Measurements from ENCODE around the gene RNF5. TPM values are rescaled to one million over a fixed set of nuclear protein-coding genes. Genes with fewer than 3 reads are reported as not detected.
A peak's percentile ranks its signal among the peaks of the same experiment; 100 is the strongest.

RNF5 gene
- total and polyA plus RNA-seq, 9 of the 15 experiments (the other 6 are each of a cell fraction or from before 2014, with no cell fraction given), result 62.2 to 245 (median 129) TPM

DNA sequence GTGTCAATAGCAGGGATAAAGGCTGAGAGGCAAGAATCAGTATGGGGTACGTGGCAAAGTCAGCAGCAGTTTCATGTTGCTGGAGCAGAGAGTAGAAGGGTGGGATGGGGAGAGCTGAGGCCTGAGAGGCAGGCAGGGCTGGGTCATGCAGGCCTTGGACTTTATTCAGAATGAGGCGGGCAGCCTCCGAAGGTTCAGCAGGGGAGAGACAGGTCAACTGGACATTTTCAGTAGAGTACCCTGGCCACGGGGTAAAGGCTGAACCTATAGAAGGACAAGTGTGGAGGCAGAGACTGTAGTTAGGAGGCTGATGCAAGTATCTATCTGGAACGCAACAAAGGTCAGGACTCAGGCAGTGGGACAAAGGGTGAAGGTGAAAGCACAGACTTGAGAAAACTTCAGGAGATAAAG is 32.0 kb downstream of the RNF5 start (continued):
- TF ChIP-seq COPS2 (conservative IDR thresholded peaks at IDR 0.05), result no peak
- TF ChIP-seq, protein P1, sequence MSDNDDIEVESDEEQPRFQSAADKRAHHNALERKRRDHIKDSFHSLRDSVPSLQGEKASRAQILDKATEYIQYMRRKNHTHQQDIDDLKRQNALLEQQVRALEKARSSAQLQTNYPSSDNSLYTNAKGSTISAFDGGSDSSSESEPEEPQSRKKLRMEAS (CRISPR knock-in tag; IDR thresholded peaks at IDR 0.05), result no peak
- no peak for TF ChIP-seq ZNF77 (CRISPR knock-in tag; IDR thresholded peaks at IDR 0.05)
- no peak for TF ChIP-seq NFRKB (IDR thresholded peaks at IDR 0.05; ENCODE audit: low read depth)
- peak; percentile 70; the same call in 1 of the 2 replicates for TF ChIP-seq NR2C1 (IDR thresholded peaks at IDR 0.05)
- peak; percentile 90 for TF ChIP-seq NR2C1 (tag; IDR thresholded peaks at IDR 0.05)
- TF ChIP-seq ZNF282 (CRISPR knock-in tag; IDR thresholded peaks at IDR 0.05), result no peak
- TF ChIP-seq CTBP1 (IDR thresholded peaks at IDR 0.05; ENCODE audit: borderline replicate concordance), result peak; percentile 44
- TF ChIP-seq MEF2D (tag; conservative IDR thresholded peaks at IDR 0.05; ENCODE audit: low read depth), result no peak
- no peak for TF ChIP-seq GATAD2B (IDR thresholded peaks at IDR 0.05; ENCODE audit: borderline replicate concordance)
- no peak for TF ChIP-seq CREB1 (IDR thresholded peaks at IDR 0.05)
- TF ChIP-seq CREB1 (CRISPR knock-in tag; IDR thresholded peaks at IDR 0.05), result no peak
- TF ChIP-seq ESRRA (IDR thresholded peaks at IDR 0.05; ENCODE audit: borderline replicate concordance, low read depth), result peak; percentile 91
- no peak for TF ChIP-seq POLR2H (tag; IDR thresholded peaks at IDR 0.05; ENCODE audit: low read depth)
- no peak for TF ChIP-seq NCOA1 (IDR thresholded peaks at IDR 0.05; ENCODE audit: low read depth)
- no peak for TF ChIP-seq NR3C1 (CRISPR knock-in tag; IDR thresholded peaks at IDR 0.05)
- TF ChIP-seq SAFB (IDR thresholded peaks at IDR 0.05; ENCODE audit: borderline replicate concordance, low read depth, low read length), result no peak
- no peak for TF ChIP-seq MTA2 (IDR thresholded peaks at IDR 0.05; ENCODE audit: low read depth)
- TF ChIP-seq NR2C2 (CRISPR knock-in tag; IDR thresholded peaks at IDR 0.05), result no peak
- peak; percentile 70 for TF ChIP-seq NR2C2 (tag; IDR thresholded peaks at IDR 0.05)
- peak; percentile 66; the same call in 1 of the 2 replicates for TF ChIP-seq ZNF589 (CRISPR knock-in tag; IDR thresholded peaks at IDR 0.05; ENCODE audit: low read depth)
- peak; percentile 72 for TF ChIP-seq CEBPG (CRISPR knock-in tag; IDR thresholded peaks at IDR 0.05)
- TF ChIP-seq CEBPG (tag; conservative IDR thresholded peaks at IDR 0.05 in 1 of 2, IDR thresholded peaks at IDR 0.05 in 1 of 2), result peak in 1 of 2 experiments; percentile 62; a peak in 2 of 4 replicates
- no peak for TF ChIP-seq ZNF699 (CRISPR knock-in tag; IDR thresholded peaks at IDR 0.05; ENCODE audit: insufficient replicate concordance)
- TF ChIP-seq, protein P2, sequence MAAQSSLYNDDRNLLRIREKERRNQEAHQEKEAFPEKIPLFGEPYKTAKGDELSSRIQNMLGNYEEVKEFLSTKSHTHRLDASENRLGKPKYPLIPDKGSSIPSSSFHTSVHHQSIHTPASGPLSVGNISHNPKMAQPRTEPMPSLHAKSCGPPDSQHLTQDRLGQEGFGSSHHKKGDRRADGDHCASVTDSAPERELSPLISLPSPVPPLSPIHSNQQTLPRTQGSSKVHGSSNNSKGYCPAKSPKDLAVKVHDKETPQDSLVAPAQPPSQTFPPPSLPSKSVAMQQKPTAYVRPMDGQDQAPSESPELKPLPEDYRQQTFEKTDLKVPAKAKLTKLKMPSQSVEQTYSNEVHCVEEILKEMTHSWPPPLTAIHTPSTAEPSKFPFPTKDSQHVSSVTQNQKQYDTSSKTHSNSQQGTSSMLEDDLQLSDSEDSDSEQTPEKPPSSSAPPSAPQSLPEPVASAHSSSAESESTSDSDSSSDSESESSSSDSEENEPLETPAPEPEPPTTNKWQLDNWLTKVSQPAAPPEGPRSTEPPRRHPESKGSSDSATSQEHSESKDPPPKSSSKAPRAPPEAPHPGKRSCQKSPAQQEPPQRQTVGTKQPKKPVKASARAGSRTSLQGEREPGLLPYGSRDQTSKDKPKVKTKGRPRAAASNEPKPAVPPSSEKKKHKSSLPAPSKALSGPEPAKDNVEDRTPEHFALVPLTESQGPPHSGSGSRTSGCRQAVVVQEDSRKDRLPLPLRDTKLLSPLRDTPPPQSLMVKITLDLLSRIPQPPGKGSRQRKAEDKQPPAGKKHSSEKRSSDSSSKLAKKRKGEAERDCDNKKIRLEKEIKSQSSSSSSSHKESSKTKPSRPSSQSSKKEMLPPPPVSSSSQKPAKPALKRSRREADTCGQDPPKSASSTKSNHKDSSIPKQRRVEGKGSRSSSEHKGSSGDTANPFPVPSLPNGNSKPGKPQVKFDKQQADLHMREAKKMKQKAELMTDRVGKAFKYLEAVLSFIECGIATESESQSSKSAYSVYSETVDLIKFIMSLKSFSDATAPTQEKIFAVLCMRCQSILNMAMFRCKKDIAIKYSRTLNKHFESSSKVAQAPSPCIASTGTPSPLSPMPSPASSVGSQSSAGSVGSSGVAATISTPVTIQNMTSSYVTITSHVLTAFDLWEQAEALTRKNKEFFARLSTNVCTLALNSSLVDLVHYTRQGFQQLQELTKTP (IDR thresholded peaks at IDR 0.05; ENCODE audit: low read depth in 1 of 2, partially characterized antibody in 2 of 2), result no peak
- TF ChIP-seq, protein P3, sequence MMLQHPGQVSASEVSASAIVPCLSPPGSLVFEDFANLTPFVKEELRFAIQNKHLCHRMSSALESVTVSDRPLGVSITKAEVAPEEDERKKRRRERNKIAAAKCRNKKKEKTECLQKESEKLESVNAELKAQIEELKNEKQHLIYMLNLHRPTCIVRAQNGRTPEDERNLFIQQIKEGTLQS (IDR thresholded peaks at IDR 0.05), result peak; percentile 22; the same call in 1 of the 2 replicates
- TF ChIP-seq, protein P3 (CRISPR knock-in tag; conservative IDR thresholded peaks at IDR 0.05), result no peak

Data from K562 (cell line).